WTC11 (cell line): ENCODE data around the gene CELSR3. TPM values are rescaled to one million over a fixed set of nuclear protein-coding genes. Genes with fewer than 3 reads are reported as not detected.

ENCODE experiments used
- CREB1 ChIP-seq: sonication (generic); formaldehyde crosslinking; IDR thresholded peaks from 2 replicates; pipeline ENCODE4 v1.8.0; 2023; ENCODE audit warnings: mild to moderate bottlenecking, missing genetic modification reagents
- E2F4 ChIP-seq: sonication (generic); formaldehyde crosslinking; IDR thresholded peaks from 2 replicates; pipeline ENCODE4 v1.8.1; 2022; ENCODE audit warnings: low read depth, mild to moderate bottlenecking, moderate library complexity, missing genetic modification reagents, borderline replicate concordance
- ERG ChIP-seq: fragments of 250-450 bp; sonication (Bioruptor Pico); IDR thresholded peaks from 2 replicates; pipeline ENCODE4 v1.8.0; 2021; ENCODE audit warnings: mild to moderate bottlenecking
- ESRRA ChIP-seq: sonication (generic); formaldehyde crosslinking; IDR thresholded peaks from 2 replicates; pipeline ENCODE4 v1.8.1; 2022; ENCODE audit warnings: mild to moderate bottlenecking, missing genetic modification reagents, borderline replicate concordance
- ETV6 ChIP-seq: sonication (generic); formaldehyde crosslinking; IDR thresholded peaks from 2 replicates; pipeline ENCODE4 v1.8.1; 2022; ENCODE audit warnings: mild to moderate bottlenecking, missing genetic modification reagents
- FOXK1 ChIP-seq: sonication (generic); formaldehyde crosslinking; IDR thresholded peaks from 2 replicates; pipeline ENCODE4 v1.8.0; 2022; ENCODE audit warnings: mild to moderate bottlenecking, moderate library complexity, missing genetic modification reagents
- FOXP1 ChIP-seq: sonication (generic); formaldehyde crosslinking; IDR thresholded peaks from 2 replicates; pipeline ENCODE4 v1.8.0; 2022; ENCODE audit warnings: missing genetic modification reagents, mild to moderate bottlenecking, moderate library complexity, borderline replicate concordance
- FOXP4 ChIP-seq: sonication (generic); formaldehyde crosslinking; IDR thresholded peaks from 2 replicates; pipeline ENCODE4 v1.8.0; 2022; ENCODE audit warnings: mild to moderate bottlenecking, missing genetic modification reagents
- GABPB1 ChIP-seq: sonication (generic); formaldehyde crosslinking; IDR thresholded peaks from 2 replicates; pipeline ENCODE4 v1.8.1; 2023; ENCODE audit warnings: mild to moderate bottlenecking, missing genetic modification reagents
- HMGA2 ChIP-seq: fragments of 250-450 bp; sonication (Bioruptor Pico); IDR thresholded peaks from 2 replicates; pipeline ENCODE4 v1.4.0; 2021; ENCODE audit warnings: mild to moderate bottlenecking, moderate library complexity
- JUN ChIP-seq: sonication (generic); formaldehyde crosslinking; IDR thresholded peaks from 2 replicates; pipeline ENCODE4 v1.8.0; 2023; ENCODE audit warnings: mild to moderate bottlenecking, missing genetic modification reagents
- MLX ChIP-seq: sonication (generic); formaldehyde crosslinking; IDR thresholded peaks from 2 replicates; pipeline ENCODE4 v1.8.1; 2023; ENCODE audit warnings: mild to moderate bottlenecking, missing genetic modification reagents, moderate library complexity
- NFATC4 ChIP-seq: fragments of 250-450 bp; sonication (Bioruptor Pico); IDR thresholded peaks from 2 replicates; pipeline ENCODE4 v1.9.0; 2021; ENCODE audit warnings: mild to moderate bottlenecking
- NR1H2 ChIP-seq: sonication (generic); formaldehyde crosslinking; IDR thresholded peaks from 2 replicates; pipeline ENCODE4 v1.9.0; 2021; ENCODE audit warnings: mild to moderate bottlenecking, moderate library complexity, missing genetic modification reagents
- PRDM15 ChIP-seq: sonication (generic); formaldehyde crosslinking; IDR thresholded peaks from 2 replicates; pipeline ENCODE4 v1.8.0; 2022; ENCODE audit warnings: missing genetic modification reagents
- SOX15 ChIP-seq: fragments of 250-450 bp; sonication (Bioruptor Pico); IDR thresholded peaks from 2 replicates; pipeline ENCODE4 v1.9.0; 2021; ENCODE audit warnings: mild to moderate bottlenecking
- TCF7 ChIP-seq: sonication (generic); formaldehyde crosslinking; IDR thresholded peaks from 2 replicates; pipeline ENCODE4 v1.8.0; 2022; ENCODE audit warnings: mild to moderate bottlenecking, low read depth, missing genetic modification reagents, moderate library complexity
- TP53 ChIP-seq: sonication (generic); formaldehyde crosslinking; IDR thresholded peaks from 2 replicates; pipeline ENCODE4 v1.8.1; 2023; ENCODE audit warnings: mild to moderate bottlenecking, missing genetic modification reagents
- USF1 ChIP-seq: sonication (generic); formaldehyde crosslinking; IDR thresholded peaks from 2 replicates; pipeline ENCODE4 v1.8.0; 2022; ENCODE audit warnings: mild to moderate bottlenecking, missing genetic modification reagents
- USF2 ChIP-seq: sonication (generic); formaldehyde crosslinking; IDR thresholded peaks from 2 replicates; pipeline ENCODE4 v1.8.1; 2023; ENCODE audit warnings: mild to moderate bottlenecking, missing genetic modification reagents, moderate library complexity
- ZNF138 ChIP-seq: sonication (generic); formaldehyde crosslinking; conservative IDR thresholded peaks from 2 replicates; pipeline ENCODE4 v1.8.1; 2022; ENCODE audit warnings: mild to moderate bottlenecking, moderate library complexity, missing genetic modification reagents
- ZNF219 ChIP-seq: sonication (generic); formaldehyde crosslinking; IDR thresholded peaks from 2 replicates; pipeline ENCODE4 v1.8.0; 2023; ENCODE audit warnings: missing genetic modification reagents, mild to moderate bottlenecking, borderline replicate concordance
- ZNF232 ChIP-seq: sonication (generic); formaldehyde crosslinking; IDR thresholded peaks from 2 replicates; pipeline ENCODE4 v1.8.0; 2022; ENCODE audit warnings: mild to moderate bottlenecking, missing genetic modification reagents
- ZNF263 ChIP-seq: sonication (generic); formaldehyde crosslinking; IDR thresholded peaks from 2 replicates; pipeline ENCODE4 v1.8.1; 2022; ENCODE audit warnings: low read depth, mild to moderate bottlenecking, moderate library complexity, missing genetic modification reagents
- ZNF396 ChIP-seq: fragments of 250-450 bp; sonication (Bioruptor Pico); IDR thresholded peaks from 2 replicates; pipeline ENCODE4 v1.8.0; 2021; ENCODE audit warnings: mild to moderate bottlenecking, moderate library complexity, borderline replicate concordance
- ZNF416 ChIP-seq: fragments of 250-450 bp; sonication (Bioruptor Pico); IDR thresholded peaks from 2 replicates; pipeline ENCODE4 v1.9.0; 2021; ENCODE audit warnings: mild to moderate bottlenecking, inconsistent platforms
- ZSCAN18 ChIP-seq: fragments of 250-450 bp; sonication (Bioruptor Pico); IDR thresholded peaks from 2 replicates; pipeline ENCODE4 v2.1.2; 2022; ENCODE audit warnings: mild to moderate bottlenecking, moderate library complexity
- total RNA-seq: library from RNA; stranded (reverse); gene quantifications from 3 replicates; pipeline ENCODE4 v1.2.3, GENCODE V29; 2021

Gene CELSR3
- total RNA-seq, 1 experiment from 2014 or later: 27.9 TPM

GRCh38 chr3:48635222-48636021 is 27.3 kb downstream of the CELSR3 start, which contains the start of gene SLC26A6 (continued):
- TF ChIP-seq USF2 (CRISPR knock-in tag): peak; percentile 30; the same call in 1 of the 2 replicates
- no peak; the same call in 1 of the 2 replicates for TF ChIP-seq ZNF232 (CRISPR knock-in tag)
- TF ChIP-seq FOXK1: no peak; the same call in 1 of the 2 replicates
- TF ChIP-seq FOXP4 (CRISPR knock-in tag): peak; percentile 81; the same call in 1 of the 2 replicates
- no peak for TF ChIP-seq USF1 (CRISPR knock-in tag)
- peak; percentile 70; the same call in 1 of the 2 replicates for TF ChIP-seq CREB1
- TF ChIP-seq TCF7 (CRISPR knock-in tag): no peak
- TF ChIP-seq MLX (CRISPR knock-in tag): no peak
- peak; percentile 74 for TF ChIP-seq PRDM15 (CRISPR knock-in tag)
- no peak for TF ChIP-seq ZNF138
- no peak for TF ChIP-seq SOX15
- TF ChIP-seq ZSCAN18 (CRISPR knock-in tag): no peak
- TF ChIP-seq NFATC4: no peak
- no peak for TF ChIP-seq TP53 (CRISPR knock-in tag)
- no peak for TF ChIP-seq HMGA2 (CRISPR knock-in tag)
- no peak for TF ChIP-seq NR1H2 (CRISPR knock-in tag)
- peak; percentile 45; the same call in 1 of the 2 replicates for TF ChIP-seq ETV6
- TF ChIP-seq GABPB1 (CRISPR knock-in tag): 0 out of 2 replicates have a peak, but pooled peaks have one; percentile 6
- 0 out of 2 replicates have a peak, but pooled peaks have one; percentile 27 for TF ChIP-seq ZNF263
- TF ChIP-seq E2F4 (CRISPR knock-in tag): 0 out of 2 replicates have a peak, but pooled peaks have one; percentile 17
- TF ChIP-seq ZNF416 (CRISPR knock-in tag): 0 out of 2 replicates have a peak, but pooled peaks have one; percentile 45
- TF ChIP-seq JUN (CRISPR knock-in tag): no peak
- no peak for TF ChIP-seq ERG
- no peak for TF ChIP-seq ZNF219 (CRISPR knock-in tag)
- TF ChIP-seq ZNF396 (CRISPR knock-in tag): no peak
- peak; percentile 67; the same call in 1 of the 2 replicates for TF ChIP-seq FOXP1
- no peak for TF ChIP-seq ESRRA (CRISPR knock-in tag)
